RPMI7951 (cell line): ENCODE measurements around the gene ERC1. TPM values are rescaled to one million over a fixed set of nuclear protein-coding genes. Genes with fewer than 3 reads are reported as not detected.
"Not testable (repeated sequence)": the region's sequence is repeated elsewhere in the genome, so short reads cannot be mapped to it uniquely, and the experiment has no call there.

ENCODE experiments used
- DNase-seq: peaks from one replicate; pipeline ENCODE4 v3.0.0-alpha.2; 2012; ENCODE audit warnings: low read depth
- total RNA-seq: library from RNA; depleted of rRNA; stranded (reverse); fragments of >200 nt; shearing (Covaris generic); gene quantifications from 2 replicates; pipeline ENCODE4 v1.2.3, GENCODE V29; 2014

The ERC1 gene
- total RNA-seq, 1 experiment from 2014 or later = 11.7 TPM

GRCh38 chr12:1318327-1319031, 327.5 kb downstream of the ERC1 start:
- peak; percentile 13 for DNase-seq

- DNase-seq = no peak
These were observed 328.2 kb downstream of the ERC1 start for GRCh38 chr12:1319212-1319611.

GRCh38 chr12:1320021-1320420, 329.0 kb downstream of the ERC1 start:
- no peak for DNase-seq

- DNase-seq = no peak
These were observed 331.8 kb downstream of the ERC1 start for GRCh38 chr12:1322821-1323220.

GRCh38 chr12:1324099-1324498, 333.1 kb downstream of the ERC1 start:
- DNase-seq = no peak

- DNase-seq = no peak
These were observed 333.9 kb downstream of the ERC1 start for GRCh38 chr12:1324910-1325309.

- DNase-seq = no peak
These were observed 334.6 kb downstream of the ERC1 start for GRCh38 chr12:1325666-1326065.

GRCh38 chr12:1326258-1326657, 335.2 kb downstream of the ERC1 start:
- no peak for DNase-seq

GRCh38 chr12:1328391-1328790, 337.4 kb downstream of the ERC1 start:
- DNase-seq = no peak

GRCh38 chr12:1329784-1330476, 338.9 kb downstream of the ERC1 start:
- DNase-seq = no peak

- DNase-seq = no peak
These were observed 339.4 kb downstream of the ERC1 start for GRCh38 chr12:1330477-1330827.

- no peak for DNase-seq
These were observed 341.3 kb downstream of the ERC1 start for GRCh38 chr12:1332327-1332726.

- no peak for DNase-seq
These were observed 347.6 kb downstream of the ERC1 start for GRCh38 chr12:1338483-1339177.

GRCh38 chr12:1339178-1339541, 348.1 kb downstream of the ERC1 start:
- not testable (repeated sequence) for DNase-seq

GRCh38 chr12:1339618-1340319, 348.7 kb downstream of the ERC1 start:
- no peak for DNase-seq

GRCh38 chr12:1341270-1341669, 350.2 kb downstream of the ERC1 start:
- DNase-seq = not testable (repeated sequence)

GRCh38 chr12:1343422-1343821, 352.4 kb downstream of the ERC1 start:
- DNase-seq = no peak

GRCh38 chr12:1344245-1344644, 353.2 kb downstream of the ERC1 start:
- DNase-seq = no peak

GRCh38 chr12:1346126-1346525, 355.1 kb downstream of the ERC1 start:
- DNase-seq = peak; percentile 45

- no peak for DNase-seq
These were observed 356.3 kb downstream of the ERC1 start for GRCh38 chr12:1347294-1347693.

GRCh38 chr12:1348606-1349005, 357.6 kb downstream of the ERC1 start:
- DNase-seq = no peak
